ENCODE data around the gene GRIP2. TPM values are rescaled to one million over a fixed set of nuclear protein-coding genes. Genes with fewer than 3 reads are reported as not detected.

The GRIP2 gene
- polyA plus RNA-seq, 3 donors: not detected

DNA sequence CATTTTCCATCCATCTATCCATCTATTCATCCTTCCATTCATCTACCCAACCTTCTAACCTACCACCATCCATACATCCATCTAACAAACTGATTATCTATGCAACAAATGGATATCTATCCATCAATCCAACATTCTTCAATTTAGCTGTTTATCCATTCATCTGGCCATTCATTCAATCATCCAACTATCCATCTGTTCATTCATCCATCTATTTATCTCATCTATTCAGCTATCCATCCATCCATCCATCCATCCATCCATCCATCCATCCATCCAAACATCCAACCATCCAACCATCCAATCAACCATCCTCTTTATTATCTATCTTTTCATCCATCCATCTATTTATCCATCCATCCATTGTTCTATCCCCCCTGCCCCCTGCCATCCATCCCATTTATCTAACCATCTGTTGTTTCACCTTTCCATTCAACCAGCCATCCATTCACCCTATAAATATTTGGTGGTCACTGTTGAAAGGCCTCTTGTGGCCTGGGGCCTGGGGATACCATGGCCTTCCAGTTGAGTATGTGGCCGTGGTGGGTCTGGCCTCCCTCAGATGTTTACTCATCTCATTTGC lies 93.1 kb downstream of the GRIP2 start:
- Histone ChIP-seq H3K9me3 (replicated peaks in 1 of 2; ENCODE audit: control insufficient read depth in 1 of 2, insufficient read depth in 1 of 2, low read length in 2 of 2) (no peaks in the 10 kb centered on the region), H3K4me1 (ENCODE audit: control insufficient read depth in 1 of 2, insufficient read depth in 2 of 2, low read length in 2 of 2) (peaks cover 0 to 4% of the 10 kb centered on the region in 2 donors), H3K9ac (ENCODE audit: insufficient read depth, low read length, poor library complexity, severe bottlenecking) (no peak overlapping the region), H3K4me3 (replicated peaks in 1 of 3; ENCODE audit: low read depth in 2 of 3, low read length in 3 of 3) (no peak overlapping the region), H3K79me2 (ENCODE audit: insufficient read depth, low read length) (peaks cover 26% of the 10 kb centered on the region), H4K20me1 (ENCODE audit: insufficient read depth, low read length) (peaks cover 99% of the 10 kb centered on the region), H2AFZ (ENCODE audit: insufficient read depth, low read depth, low read length, poor library complexity, severe bottlenecking) (no peak overlapping the region), H3K36me3 (replicated peaks in 1 of 2; ENCODE audit: control insufficient read depth in 1 of 2, insufficient read depth in 2 of 2, low read length in 2 of 2) (peaks cover 87 to 91% of the 10 kb centered on the region in 2 donors), H3K27me3 (ENCODE audit: control insufficient read depth in 2 of 2, insufficient read depth in 2 of 2, low read length in 2 of 2) (no peaks in the 10 kb centered on the region), H3K4me2 (replicated peaks; ENCODE audit: extremely low read depth, low read length, poor library complexity, severe bottlenecking) (no peak overlapping the region), H3K27ac (ENCODE audit: low read depth in 1 of 2, low read length in 2 of 2) (no peak overlapping the region)
- peak overlapping the region in 1 of 7 donors; percentile 21 for H3K27ac Mint-ChIP-seq
- H3K9me3 Mint-ChIP-seq: peaks cover 0 to 4% (median 0%) of the 10 kb centered on the region in 7 donors
- no peak overlapping the region for H3K4me3 Mint-ChIP-seq
- no peaks in the 10 kb centered on the region for H3K27me3 Mint-ChIP-seq (ENCODE audit: low read depth in 3 of 3)
- H3K36me3 Mint-ChIP-seq: peaks cover 90 to 91% of the 10 kb centered on the region in 2 donors
- intact Hi-C loops (cut with micrococcal nuclease): no loop called here
- no peak for DNase-seq
- WGBS (ENCODE audit: insufficient coverage): 100% methylated on average over 1 of the region's 1 CpG
- H3K4me1 Mint-ChIP-seq: peaks cover 6% of the 10 kb centered on the region
- TF ChIP-seq, protein P1, sequence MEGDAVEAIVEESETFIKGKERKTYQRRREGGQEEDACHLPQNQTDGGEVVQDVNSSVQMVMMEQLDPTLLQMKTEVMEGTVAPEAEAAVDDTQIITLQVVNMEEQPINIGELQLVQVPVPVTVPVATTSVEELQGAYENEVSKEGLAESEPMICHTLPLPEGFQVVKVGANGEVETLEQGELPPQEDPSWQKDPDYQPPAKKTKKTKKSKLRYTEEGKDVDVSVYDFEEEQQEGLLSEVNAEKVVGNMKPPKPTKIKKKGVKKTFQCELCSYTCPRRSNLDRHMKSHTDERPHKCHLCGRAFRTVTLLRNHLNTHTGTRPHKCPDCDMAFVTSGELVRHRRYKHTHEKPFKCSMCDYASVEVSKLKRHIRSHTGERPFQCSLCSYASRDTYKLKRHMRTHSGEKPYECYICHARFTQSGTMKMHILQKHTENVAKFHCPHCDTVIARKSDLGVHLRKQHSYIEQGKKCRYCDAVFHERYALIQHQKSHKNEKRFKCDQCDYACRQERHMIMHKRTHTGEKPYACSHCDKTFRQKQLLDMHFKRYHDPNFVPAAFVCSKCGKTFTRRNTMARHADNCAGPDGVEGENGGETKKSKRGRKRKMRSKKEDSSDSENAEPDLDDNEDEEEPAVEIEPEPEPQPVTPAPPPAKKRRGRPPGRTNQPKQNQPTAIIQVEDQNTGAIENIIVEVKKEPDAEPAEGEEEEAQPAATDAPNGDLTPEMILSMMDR (IDR thresholded peaks at IDR 0.05): no peak

DNA sequence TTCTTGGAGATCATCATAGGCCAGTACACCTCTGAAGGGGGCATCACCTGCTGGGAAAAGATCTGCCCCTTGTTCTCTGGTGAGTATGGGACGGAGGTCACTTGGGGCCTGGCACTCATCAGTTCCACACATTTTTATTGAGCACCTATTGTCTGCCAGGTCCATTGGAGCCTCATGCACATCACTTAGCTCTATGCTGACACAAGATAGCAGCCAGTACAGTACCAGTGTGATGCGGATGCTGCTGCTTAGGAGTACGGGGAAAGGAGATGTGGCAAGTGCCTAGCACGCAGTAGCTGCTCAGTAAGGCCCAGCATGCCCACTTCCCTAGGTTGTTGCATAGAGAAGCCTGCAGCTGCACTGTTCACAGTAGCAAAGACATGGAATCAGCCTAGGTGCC lies 94.4 kb downstream of the GRIP2 start:
- Mint-ChIP-seq H3K4me1 (peaks cover 18% of the 10 kb centered on the region), H3K4me3 (no peak overlapping the region), H3K36me3 (peaks cover 80 to 88% of the 10 kb centered on the region in 2 donors), H3K27ac (peak overlapping the region in 4 of 7 donors; percentile 4 to 66 (median 15)), H3K27me3 (ENCODE audit: low read depth in 3 of 3) (no peaks in the 10 kb centered on the region), H3K9me3 (peaks cover 0 to 4% (median 0%) of the 10 kb centered on the region in 7 donors)
- TF ChIP-seq, protein P1 (IDR thresholded peaks at IDR 0.05): no peak
- Histone ChIP-seq H3K4me2 (replicated peaks; ENCODE audit: extremely low read depth, low read length, poor library complexity, severe bottlenecking) (no peak overlapping the region), H3K36me3 (replicated peaks in 1 of 2; ENCODE audit: control insufficient read depth in 1 of 2, insufficient read depth in 2 of 2, low read length in 2 of 2) (peaks cover 74 to 78% of the 10 kb centered on the region in 2 donors), H3K27me3 (ENCODE audit: control insufficient read depth in 2 of 2, insufficient read depth in 2 of 2, low read length in 2 of 2) (no peaks in the 10 kb centered on the region), H3K9ac (ENCODE audit: insufficient read depth, low read length, poor library complexity, severe bottlenecking) (no peak overlapping the region), H3K9me3 (replicated peaks in 1 of 2; ENCODE audit: control insufficient read depth in 1 of 2, insufficient read depth in 1 of 2, low read length in 2 of 2) (no peaks in the 10 kb centered on the region), H3K4me3 (replicated peaks in 1 of 3; ENCODE audit: low read depth in 2 of 3, low read length in 3 of 3) (no peak overlapping the region), H3K4me1 (ENCODE audit: control insufficient read depth in 1 of 2, insufficient read depth in 2 of 2, low read length in 2 of 2) (peaks cover 12 to 18% of the 10 kb centered on the region in 2 donors), H4K20me1 (ENCODE audit: insufficient read depth, low read length) (peaks cover 98% of the 10 kb centered on the region), H3K27ac (ENCODE audit: low read depth in 1 of 2, low read length in 2 of 2) (no peak overlapping the region), H3K79me2 (ENCODE audit: insufficient read depth, low read length) (peaks cover 39% of the 10 kb centered on the region), H2AFZ (ENCODE audit: insufficient read depth, low read depth, low read length, poor library complexity, severe bottlenecking) (no peak overlapping the region)
- no peak for DNase-seq
- intact Hi-C loops (cut with micrococcal nuclease): no loop called here
- WGBS (ENCODE audit: insufficient coverage): 100% methylated on average over 4 of the region's 4 CpGs

Measured in CD14-positive monocyte (primary cell).